BJ (cell line): ENCODE results near the gene RGS6. TPM values are rescaled to one million over a fixed set of nuclear protein-coding genes. Genes with fewer than 3 reads are reported as not detected.

Experiments used
- CTCF ChIA-PET: fragments of 350-600 bp; formaldehyde crosslinking; extraction: SDS; loops from one replicate; lab custom pipeline; 2021; ENCODE audit warnings: antibody characterized with exemption, inconsistent platforms; lab: Yijun Ruan, JAX
- POLR2A ChIA-PET: fragments of 300-600 bp; sonication (Branson Sonifier 250); formaldehyde crosslinking; extraction: SDS; loops from one replicate; lab custom pipeline; 2021; ENCODE audit warnings: antibody characterized with exemption; lab: Charles Lee
- DNase-seq: peaks from one replicate; pipeline ENCODE4 v3.0.0-alpha.2; 2011; ENCODE audit warnings: low read depth
- H3K27me3 ChIP-seq: 2 replicates; pipeline ENCODE4 v1.6.0; 2011; ENCODE audit warnings: low read length; ENCODE audit not compliant: control insufficient read depth, insufficient read depth
- H3K36me3 ChIP-seq: 2 replicates; pipeline ENCODE4 v1.5.1; 2011; ENCODE audit warnings: low read length; ENCODE audit not compliant: control insufficient read depth, insufficient read depth
- H3K4me3 ChIP-seq: 2 replicates; pipeline ENCODE4 v1.5.1; 2011; ENCODE audit warnings: low read depth, mild to moderate bottlenecking, control low read depth, low read length
- CTCF ChIP-seq: IDR thresholded peaks from 2 replicates; pipeline ENCODE4 v1.5.1; 2011; ENCODE audit warnings: low read depth, mild to moderate bottlenecking, control low read depth, inconsistent platforms, low read length, moderate library complexity; ENCODE audit not compliant: insufficient read depth
- polyA plus RNA-seq: library from polyadenylated mRNA; depleted of rRNA; stranded (reverse); fragments of >200 nt; gene quantifications from 2 replicates; pipeline ENCODE4 v1.2.3, GENCODE V29; 2011

Gene RGS6
- polyA plus RNA-seq, 1 experiment, result not detected

- CTCF ChIA-PET, result interaction anchor here (0.6 kb wide), 1 partner anchor 88 kb away, joined by 3 read pairs; no protein-coding TSS in a partner anchor
- Histone ChIP-seq H3K36me3 (no peaks in the 10 kb centered on the region), H3K27me3 (no peaks in the 10 kb centered on the region), H3K4me3 (no peak overlapping the region)
- POLR2A ChIA-PET, result no interaction called here
- no peak for TF ChIP-seq CTCF
- DNase-seq, result no peak
Observed at GRCh38 chr14:72154645-72155378, 222.6 kb downstream of the RGS6 start.

- CTCF ChIA-PET, result interaction anchor here (0.6 kb wide), 1 partner anchor 89 kb away, joined by 3 read pairs; no protein-coding TSS in a partner anchor
- Histone ChIP-seq H3K36me3 (no peaks in the 10 kb centered on the region), H3K27me3 (no peaks in the 10 kb centered on the region), H3K4me3 (no peak overlapping the region)
- TF ChIP-seq CTCF, result no peak
- POLR2A ChIA-PET, result no interaction called here
- no peak for DNase-seq
Observed at GRCh38 chr14:72155379-72155993, 223.3 kb downstream of the RGS6 start.

- ChIA-PET CTCF (interaction anchor here (0.6 kb wide), 1 partner anchor 1102 kb away, joined by 3 read pairs; no protein-coding TSS in a partner anchor), POLR2A (no interaction called here)
- no peak for DNase-seq
- no peak for TF ChIP-seq CTCF
- no peaks in the 10 kb centered on the region for H3K27me3 ChIP-seq
- no peaks in the 10 kb centered on the region for H3K36me3 ChIP-seq
- no peak overlapping the region for H3K4me3 ChIP-seq
Observed at GRCh38 chr14:72164420-72165228, 232.4 kb downstream of the RGS6 start.

GRCh38 chr14:72165229-72165698, 233.0 kb downstream of the RGS6 start:
- DNase-seq, result no peak
- Histone ChIP-seq H3K36me3 (no peaks in the 10 kb centered on the region), H3K4me3 (no peak overlapping the region), H3K27me3 (no peaks in the 10 kb centered on the region)
- POLR2A ChIA-PET, result no interaction called here
- CTCF ChIA-PET, result no interaction called here
- no peak for TF ChIP-seq CTCF

GRCh38 chr14:72169521-72169920, 237.3 kb downstream of the RGS6 start:
- TF ChIP-seq CTCF, result no peak
- H3K36me3 ChIP-seq, result no peaks in the 10 kb centered on the region
- DNase-seq, result no peak
- CTCF ChIA-PET, result no interaction called here
- H3K4me3 ChIP-seq, result no peak overlapping the region
- no peaks in the 10 kb centered on the region for H3K27me3 ChIP-seq
- POLR2A ChIA-PET, result no interaction called here
